WTC11 (cell line): ENCODE results near the gene MFNG. TPM values are rescaled to one million over a fixed set of nuclear protein-coding genes. Genes with fewer than 3 reads are reported as not detected.

Source experiments
- ATAC-seq: fragments of 200-7000 bp; cut with Tn5 transposase; 2 replicates; pipeline ENCODE4 v1.10.0; 2021; ENCODE audit warnings: mild to moderate bottlenecking, moderate library complexity
- CTCF ChIA-PET: fragments of 300-600 bp; sonication (Branson Sonifier 250); formaldehyde crosslinking; loops from one replicate; lab custom pipeline; 2021; ENCODE audit warnings: antibody characterized with exemption; lab: Charles Lee
- POLR2A ChIA-PET: fragments of 350-600 bp; sonication (Branson Sonifier 250); formaldehyde crosslinking; loops from one replicate; lab custom pipeline; 2021; ENCODE audit warnings: antibody characterized with exemption; lab: Charles Lee
- DNase-seq: peaks from one replicate; pipeline ENCODE4 v3.0.0; 2021; ENCODE audit warnings: low spot score
- H3K27ac Mint-ChIP-seq: 2 replicates; pipeline ENCODE4 v1.8.0; 2021; ENCODE audit warnings: mixed read lengths
- H3K27me3 Mint-ChIP-seq: 2 replicates; pipeline ENCODE4 v1.8.0; 2021; ENCODE audit warnings: low read depth, mild to moderate bottlenecking, moderate library complexity, mixed read lengths
- H3K36me3 Mint-ChIP-seq: 2 replicates; pipeline ENCODE4 v1.8.0; 2021; ENCODE audit warnings: mixed read lengths
- H3K4me1 Mint-ChIP-seq: 2 replicates; pipeline ENCODE4 v1.8.0; 2022; ENCODE audit warnings: mixed read lengths
- H3K4me3 Mint-ChIP-seq: 2 replicates; pipeline ENCODE4 v1.8.0; 2021; ENCODE audit warnings: mild to moderate bottlenecking, moderate library complexity, mixed read lengths
- H3K9me3 Mint-ChIP-seq: 2 replicates; pipeline ENCODE4 v1.8.0; 2021; ENCODE audit warnings: mixed read lengths
- CBFB ChIP-seq: sonication (generic); formaldehyde crosslinking; IDR thresholded peaks from 2 replicates; pipeline ENCODE4 v1.8.1; 2022; ENCODE audit warnings: mild to moderate bottlenecking, low read depth, missing genetic modification reagents
- CREM ChIP-seq: sonication (generic); formaldehyde crosslinking; IDR thresholded peaks from 2 replicates; pipeline ENCODE4 v1.8.1; 2022; ENCODE audit warnings: mild to moderate bottlenecking, missing genetic modification reagents, moderate library complexity
- ELF4 ChIP-seq: sonication (generic); formaldehyde crosslinking; IDR thresholded peaks from 2 replicates; pipeline ENCODE4 v1.8.1; 2022; ENCODE audit warnings: low read depth, mild to moderate bottlenecking, moderate library complexity, missing genetic modification reagents
- FOXJ3 ChIP-seq: sonication (generic); formaldehyde crosslinking; IDR thresholded peaks from 2 replicates; pipeline ENCODE4 v1.9.0; 2021; ENCODE audit warnings: missing genetic modification reagents, mild to moderate bottlenecking, borderline replicate concordance
- GABPB1 ChIP-seq: sonication (generic); formaldehyde crosslinking; IDR thresholded peaks from 2 replicates; pipeline ENCODE4 v1.8.1; 2023; ENCODE audit warnings: mild to moderate bottlenecking, missing genetic modification reagents
- GTF2I ChIP-seq: fragments of 250-450 bp; sonication (Bioruptor Pico); conservative IDR thresholded peaks from 2 replicates; pipeline ENCODE4 v1.4.0; 2021; ENCODE audit warnings: mild to moderate bottlenecking
- KAT7 ChIP-seq: sonication (generic); formaldehyde crosslinking; IDR thresholded peaks from 2 replicates; pipeline ENCODE4 v1.8.1; 2023; ENCODE audit warnings: missing genetic modification reagents, mild to moderate bottlenecking, borderline replicate concordance
- MYBL2 ChIP-seq: sonication (generic); formaldehyde crosslinking; IDR thresholded peaks from 2 replicates; pipeline ENCODE4 v1.8.1; 2023; ENCODE audit warnings: mild to moderate bottlenecking, moderate library complexity, missing genetic modification reagents
- RORB ChIP-seq: fragments of 250-450 bp; sonication (Bioruptor Pico); IDR thresholded peaks from 2 replicates; pipeline ENCODE4 v1.9.0; 2021; ENCODE audit warnings: mild to moderate bottlenecking
- SMAD3 ChIP-seq: sonication (generic); formaldehyde crosslinking; IDR thresholded peaks from 2 replicates; pipeline ENCODE4 v1.8.0; 2022; ENCODE audit warnings: missing genetic modification reagents, mild to moderate bottlenecking, borderline replicate concordance
- SP1 ChIP-seq: sonication (generic); formaldehyde crosslinking; conservative IDR thresholded peaks from 2 replicates; pipeline ENCODE4 v1.8.1; 2022; ENCODE audit warnings: missing genetic modification reagents
- TCF7 ChIP-seq: sonication (generic); formaldehyde crosslinking; IDR thresholded peaks from 2 replicates; pipeline ENCODE4 v1.8.0; 2022; ENCODE audit warnings: mild to moderate bottlenecking, low read depth, missing genetic modification reagents, moderate library complexity
- TEAD1 ChIP-seq: sonication (generic); formaldehyde crosslinking; IDR thresholded peaks from 2 replicates; pipeline ENCODE4 v1.8.0; 2022; ENCODE audit warnings: mild to moderate bottlenecking, missing genetic modification reagents
- TEAD4 ChIP-seq: sonication (generic); formaldehyde crosslinking; IDR thresholded peaks from 2 replicates; pipeline ENCODE4 v1.8.0; 2022; ENCODE audit warnings: mild to moderate bottlenecking, missing genetic modification reagents
- ZNF121 ChIP-seq: sonication (generic); formaldehyde crosslinking; IDR thresholded peaks from 2 replicates; pipeline ENCODE4 v1.8.0; 2023; ENCODE audit warnings: missing genetic modification reagents
- ZNF317 ChIP-seq: sonication (generic); formaldehyde crosslinking; IDR thresholded peaks from 2 replicates; pipeline ENCODE4 v1.8.1; 2023; ENCODE audit warnings: low read depth, mild to moderate bottlenecking, moderate library complexity, missing genetic modification reagents, borderline replicate concordance
- total RNA-seq: library from RNA; stranded (reverse); gene quantifications from 3 replicates; pipeline ENCODE4 v1.2.3, GENCODE V29; 2021
- TF ChIP-seq, protein P1 (sequence below): fragments of 250-450 bp; sonication (Bioruptor Pico); IDR thresholded peaks from 2 replicates; pipeline ENCODE4 v1.9.0; 2021; ENCODE audit warnings: mild to moderate bottlenecking
- TF ChIP-seq, protein P2 (sequence below): sonication (generic); formaldehyde crosslinking; IDR thresholded peaks from 2 replicates; pipeline ENCODE4 v1.8.1; 2023; ENCODE audit warnings: mild to moderate bottlenecking, moderate library complexity, missing genetic modification reagents
- TF ChIP-seq, protein P3 (sequence below): sonication (generic); formaldehyde crosslinking; IDR thresholded peaks from 2 replicates; pipeline ENCODE4 v1.8.0; 2022; ENCODE audit warnings: mild to moderate bottlenecking, missing genetic modification reagents
- TF ChIP-seq, protein P4 (sequence below): sonication (generic); formaldehyde crosslinking; IDR thresholded peaks from 2 replicates; pipeline ENCODE4 v1.8.0; 2023; ENCODE audit warnings: missing genetic modification reagents
- TF ChIP-seq, protein P5 (sequence below): fragments of 200-600 bp; IDR thresholded peaks from 2 replicates; pipeline ENCODE4 v1.8.0; 2022; ENCODE audit warnings: antibody characterized with exemption
- TF ChIP-seq, protein P6 (sequence below): fragments of 250-450 bp; sonication (Bioruptor Pico); IDR thresholded peaks from 2 replicates; pipeline ENCODE4 v1.9.0; 2021; ENCODE audit warnings: moderate library complexity, mild to moderate bottlenecking, inconsistent platforms, borderline replicate concordance

Gene MFNG
- total RNA-seq, 1 experiment from 2014 or later, result 3.2 TPM

DNA sequence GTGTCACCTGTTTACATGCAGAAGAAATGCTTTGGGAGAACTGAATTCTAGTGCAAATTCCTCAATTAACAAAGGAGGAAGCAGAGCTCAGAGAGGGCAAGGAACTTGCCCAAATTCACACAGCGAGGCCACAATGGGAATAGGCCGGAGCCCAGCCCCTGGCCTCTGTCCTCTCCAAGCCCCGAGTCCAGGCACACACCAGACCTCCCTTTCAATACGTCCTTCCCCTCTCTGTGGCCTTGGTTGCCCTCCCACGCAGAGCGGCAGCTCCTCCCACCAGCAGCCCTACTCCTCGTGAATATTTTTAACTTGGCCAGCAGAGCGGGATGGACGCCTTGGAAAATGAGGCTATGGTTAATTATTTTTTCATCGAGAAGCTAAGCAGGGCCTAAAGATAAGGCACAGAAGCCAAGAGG, 34.6 kb upstream of the MFNG start:
- DNase-seq (no peak), ATAC-seq (no peak)
- Mint-ChIP-seq H3K4me1 (peaks cover 11% of the 10 kb centered on the region), H3K27me3 (peaks cover 34% of the 10 kb centered on the region)
- CTCF ChIA-PET, result interaction anchor here (1.0 to 5.3 kb wide), 4 partner anchors 29 to 260 kb away, joined by 3 to 32 read pairs (median 8); no protein-coding TSS in a partner anchor
- POLR2A ChIA-PET, result no interaction called here
- no peak for TF ChIP-seq CREM
- no peak for TF ChIP-seq TCF7 (CRISPR knock-in tag)
- TF ChIP-seq GTF2I, result no peak
- TF ChIP-seq, protein P1, sequence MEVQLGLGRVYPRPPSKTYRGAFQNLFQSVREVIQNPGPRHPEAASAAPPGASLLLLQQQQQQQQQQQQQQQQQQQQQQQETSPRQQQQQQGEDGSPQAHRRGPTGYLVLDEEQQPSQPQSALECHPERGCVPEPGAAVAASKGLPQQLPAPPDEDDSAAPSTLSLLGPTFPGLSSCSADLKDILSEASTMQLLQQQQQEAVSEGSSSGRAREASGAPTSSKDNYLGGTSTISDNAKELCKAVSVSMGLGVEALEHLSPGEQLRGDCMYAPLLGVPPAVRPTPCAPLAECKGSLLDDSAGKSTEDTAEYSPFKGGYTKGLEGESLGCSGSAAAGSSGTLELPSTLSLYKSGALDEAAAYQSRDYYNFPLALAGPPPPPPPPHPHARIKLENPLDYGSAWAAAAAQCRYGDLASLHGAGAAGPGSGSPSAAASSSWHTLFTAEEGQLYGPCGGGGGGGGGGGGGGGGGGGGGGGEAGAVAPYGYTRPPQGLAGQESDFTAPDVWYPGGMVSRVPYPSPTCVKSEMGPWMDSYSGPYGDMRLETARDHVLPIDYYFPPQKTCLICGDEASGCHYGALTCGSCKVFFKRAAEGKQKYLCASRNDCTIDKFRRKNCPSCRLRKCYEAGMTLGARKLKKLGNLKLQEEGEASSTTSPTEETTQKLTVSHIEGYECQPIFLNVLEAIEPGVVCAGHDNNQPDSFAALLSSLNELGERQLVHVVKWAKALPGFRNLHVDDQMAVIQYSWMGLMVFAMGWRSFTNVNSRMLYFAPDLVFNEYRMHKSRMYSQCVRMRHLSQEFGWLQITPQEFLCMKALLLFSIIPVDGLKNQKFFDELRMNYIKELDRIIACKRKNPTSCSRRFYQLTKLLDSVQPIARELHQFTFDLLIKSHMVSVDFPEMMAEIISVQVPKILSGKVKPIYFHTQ (CRISPR knock-in tag), result no peak
- TF ChIP-seq SMAD3 (CRISPR knock-in tag), result no peak
- TF ChIP-seq, all 79 proteins: peak for 0
- Mint-ChIP-seq H3K4me3 (peak overlapping the region; percentile 38), H3K27ac (no peak overlapping the region), H3K9me3 (peaks cover 11% of the 10 kb centered on the region), H3K36me3 (peaks cover 8% of the 10 kb centered on the region)

DNA sequence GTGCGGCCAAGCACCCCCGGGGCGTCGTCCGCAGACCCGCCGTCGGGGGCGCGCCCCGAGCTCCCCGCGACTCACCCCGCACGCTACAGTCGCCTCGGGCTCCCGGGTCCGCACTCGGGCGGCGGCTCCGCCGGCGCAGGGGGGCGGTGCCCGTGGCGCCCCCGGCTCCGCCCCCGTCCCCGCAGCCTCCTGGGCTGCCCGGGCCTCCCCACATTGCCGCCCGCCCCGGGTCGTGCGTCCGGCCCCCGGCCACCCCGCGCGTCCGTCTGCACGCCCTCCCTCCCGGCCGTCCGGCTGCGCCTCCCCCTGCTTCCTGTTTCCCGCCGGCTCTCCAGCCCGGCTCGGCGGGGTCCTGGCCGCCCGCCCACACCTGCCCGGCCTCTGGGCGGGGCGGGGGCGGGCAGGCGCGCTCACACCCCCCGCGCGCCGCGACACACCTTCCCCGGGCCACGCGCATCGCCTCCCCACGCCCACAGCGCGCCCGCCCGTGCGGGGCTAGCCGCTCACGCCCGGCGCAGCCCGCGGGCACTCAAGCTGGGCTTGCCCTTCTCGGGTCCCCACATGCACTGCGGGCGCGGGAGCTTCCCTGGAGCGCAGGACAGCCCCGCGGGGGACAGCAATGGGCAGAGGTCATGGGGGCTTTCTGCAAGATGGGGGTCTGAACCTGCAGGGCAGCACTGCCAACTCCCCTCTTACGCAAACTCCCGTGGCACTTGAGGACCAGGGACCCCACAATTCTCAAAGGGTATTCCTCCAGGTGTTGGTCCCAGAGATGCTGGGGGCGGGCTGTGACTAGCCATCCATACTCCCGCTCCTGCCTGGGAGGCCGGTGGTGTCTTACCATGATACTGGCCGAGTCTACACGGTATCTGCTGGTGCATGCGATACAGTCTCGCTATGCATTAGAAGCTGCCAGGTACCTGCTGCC, 33.3 kb upstream of the MFNG start, which contains the start of gene CARD10:
TSS of gene CARD10 (minus strand) at position 148 of the 928 bp plus-strand sequence. CDS start 215 bp downstream, outside the sequence.
- Mint-ChIP-seq H3K9me3 (peaks cover 11% of the 10 kb centered on the region), H3K27me3 (peaks cover 34% of the 10 kb centered on the region), H3K4me3 (peak within 1 kb of the TSS; percentile 79), H3K36me3 (peaks cover 8% of the 10 kb centered on the region), H3K4me1 (peaks cover 11% of the 10 kb centered on the region), H3K27ac (no peak within 1 kb of the TSS)
- ChIA-PET POLR2A (no interaction called here), CTCF (interaction anchor here (1.0 to 5.3 kb wide), 9 partner anchors 8 to 259 kb away, joined by 3 to 32 read pairs (median 4); no protein-coding TSS in a partner anchor)
- ATAC-seq (peak; percentile 51), DNase-seq (peak; percentile 46)
- peak; percentile 62 for TF ChIP-seq SP1 (CRISPR knock-in tag)
- no peak for TF ChIP-seq TEAD1
- TF ChIP-seq, protein P2, sequence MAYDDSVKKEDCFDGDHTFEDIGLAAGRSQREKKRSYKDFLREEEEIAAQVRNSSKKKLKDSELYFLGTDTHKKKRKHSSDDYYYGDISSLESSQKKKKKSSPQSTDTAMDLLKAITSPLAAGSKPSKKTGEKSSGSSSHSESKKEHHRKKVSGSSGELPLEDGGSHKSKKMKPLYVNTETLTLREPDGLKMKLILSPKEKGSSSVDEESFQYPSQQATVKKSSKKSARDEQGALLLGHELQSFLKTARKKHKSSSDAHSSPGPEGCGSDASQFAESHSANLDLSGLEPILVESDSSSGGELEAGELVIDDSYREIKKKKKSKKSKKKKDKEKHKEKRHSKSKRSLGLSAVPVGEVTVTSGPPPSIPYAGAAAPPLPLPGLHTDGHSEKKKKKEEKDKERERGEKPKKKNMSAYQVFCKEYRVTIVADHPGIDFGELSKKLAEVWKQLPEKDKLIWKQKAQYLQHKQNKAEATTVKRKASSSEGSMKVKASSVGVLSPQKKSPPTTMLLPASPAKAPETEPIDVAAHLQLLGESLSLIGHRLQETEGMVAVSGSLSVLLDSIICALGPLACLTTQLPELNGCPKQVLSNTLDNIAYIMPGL (CRISPR knock-in tag), result peak; percentile 5; the same call in 1 of the 2 replicates
- TF ChIP-seq, protein P3, sequence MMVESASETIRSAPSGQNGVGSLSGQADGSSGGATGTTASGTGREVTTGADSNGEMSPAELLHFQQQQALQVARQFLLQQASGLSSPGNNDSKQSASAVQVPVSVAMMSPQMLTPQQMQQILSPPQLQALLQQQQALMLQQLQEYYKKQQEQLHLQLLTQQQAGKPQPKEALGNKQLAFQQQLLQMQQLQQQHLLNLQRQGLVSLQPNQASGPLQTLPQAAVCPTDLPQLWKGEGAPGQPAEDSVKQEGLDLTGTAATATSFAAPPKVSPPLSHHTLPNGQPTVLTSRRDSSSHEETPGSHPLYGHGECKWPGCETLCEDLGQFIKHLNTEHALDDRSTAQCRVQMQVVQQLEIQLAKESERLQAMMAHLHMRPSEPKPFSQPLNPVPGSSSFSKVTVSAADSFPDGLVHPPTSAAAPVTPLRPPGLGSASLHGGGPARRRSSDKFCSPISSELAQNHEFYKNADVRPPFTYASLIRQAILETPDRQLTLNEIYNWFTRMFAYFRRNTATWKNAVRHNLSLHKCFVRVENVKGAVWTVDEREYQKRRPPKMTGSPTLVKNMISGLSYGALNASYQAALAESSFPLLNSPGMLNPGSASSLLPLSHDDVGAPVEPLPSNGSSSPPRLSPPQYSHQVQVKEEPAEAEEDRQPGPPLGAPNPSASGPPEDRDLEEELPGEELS (CRISPR knock-in tag), result no peak
- no peak for TF ChIP-seq TEAD4 (CRISPR knock-in tag)
- TF ChIP-seq, protein P4, sequence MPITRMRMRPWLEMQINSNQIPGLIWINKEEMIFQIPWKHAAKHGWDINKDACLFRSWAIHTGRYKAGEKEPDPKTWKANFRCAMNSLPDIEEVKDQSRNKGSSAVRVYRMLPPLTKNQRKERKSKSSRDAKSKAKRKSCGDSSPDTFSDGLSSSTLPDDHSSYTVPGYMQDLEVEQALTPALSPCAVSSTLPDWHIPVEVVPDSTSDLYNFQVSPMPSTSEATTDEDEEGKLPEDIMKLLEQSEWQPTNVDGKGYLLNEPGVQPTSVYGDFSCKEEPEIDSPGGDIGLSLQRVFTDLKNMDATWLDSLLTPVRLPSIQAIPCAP (CRISPR knock-in tag), result no peak
- TF ChIP-seq KAT7 (CRISPR knock-in tag), result no peak
- no peak for TF ChIP-seq MYBL2 (CRISPR knock-in tag)
- TF ChIP-seq RORB, result no peak
- TF ChIP-seq FOXJ3 (CRISPR knock-in tag), result no peak
- TF ChIP-seq, protein P5, sequence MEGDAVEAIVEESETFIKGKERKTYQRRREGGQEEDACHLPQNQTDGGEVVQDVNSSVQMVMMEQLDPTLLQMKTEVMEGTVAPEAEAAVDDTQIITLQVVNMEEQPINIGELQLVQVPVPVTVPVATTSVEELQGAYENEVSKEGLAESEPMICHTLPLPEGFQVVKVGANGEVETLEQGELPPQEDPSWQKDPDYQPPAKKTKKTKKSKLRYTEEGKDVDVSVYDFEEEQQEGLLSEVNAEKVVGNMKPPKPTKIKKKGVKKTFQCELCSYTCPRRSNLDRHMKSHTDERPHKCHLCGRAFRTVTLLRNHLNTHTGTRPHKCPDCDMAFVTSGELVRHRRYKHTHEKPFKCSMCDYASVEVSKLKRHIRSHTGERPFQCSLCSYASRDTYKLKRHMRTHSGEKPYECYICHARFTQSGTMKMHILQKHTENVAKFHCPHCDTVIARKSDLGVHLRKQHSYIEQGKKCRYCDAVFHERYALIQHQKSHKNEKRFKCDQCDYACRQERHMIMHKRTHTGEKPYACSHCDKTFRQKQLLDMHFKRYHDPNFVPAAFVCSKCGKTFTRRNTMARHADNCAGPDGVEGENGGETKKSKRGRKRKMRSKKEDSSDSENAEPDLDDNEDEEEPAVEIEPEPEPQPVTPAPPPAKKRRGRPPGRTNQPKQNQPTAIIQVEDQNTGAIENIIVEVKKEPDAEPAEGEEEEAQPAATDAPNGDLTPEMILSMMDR, result no peak
- TF ChIP-seq ZNF317 (CRISPR knock-in tag), result no peak
- TF ChIP-seq ZNF121 (CRISPR knock-in tag), result no peak
- TF ChIP-seq, protein P6, sequence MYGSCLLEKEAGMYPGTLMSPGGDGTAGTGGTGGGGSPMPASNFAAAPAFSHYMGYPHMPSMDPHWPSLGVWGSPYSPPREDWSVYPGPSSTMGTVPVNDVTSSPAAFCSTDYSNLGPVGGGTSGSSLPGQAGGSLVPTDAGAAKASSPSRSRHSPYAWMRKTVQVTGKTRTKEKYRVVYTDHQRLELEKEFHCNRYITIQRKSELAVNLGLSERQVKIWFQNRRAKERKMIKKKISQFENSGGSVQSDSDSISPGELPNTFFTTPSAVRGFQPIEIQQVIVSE (CRISPR knock-in tag), result no peak
- no peak for TF ChIP-seq GABPB1 (CRISPR knock-in tag)
- TF ChIP-seq ELF4 (CRISPR knock-in tag), result no peak
- 0 out of 2 replicates have a peak, but pooled peaks have one; percentile 49 for TF ChIP-seq CBFB (CRISPR knock-in tag)
